Activated B cell treated with CpG ODN at 0.5 μM for 24 hours (primary cell): ENCODE data around the gene MON2. TPM values are rescaled to one million over a fixed set of nuclear protein-coding genes. Genes with fewer than 3 reads are reported as not detected.

Experiments used
- ATAC-seq: fragments of 200-7000 bp; cut with Tn5 transposase; one replicate; pipeline ENCODE4 v1.10.0; 2021; ENCODE audit warnings: low read depth, mild to moderate bottlenecking, moderate library complexity
- CTCF ChIA-PET: fragments of 350-600 bp; sonication (Branson Sonifier 250); formaldehyde crosslinking; loops from one replicate; lab custom pipeline; 2021; ENCODE audit warnings: antibody characterized with exemption; lab: Charles Lee
- POLR2A ChIA-PET: fragments of 350-600 bp; sonication (Branson Sonifier 250); formaldehyde crosslinking; loops from one replicate; lab custom pipeline; 2021; ENCODE audit warnings: antibody characterized with exemption; lab: Charles Lee
- DNase-seq: peaks from one replicate; pipeline ENCODE4 v3.0.0; 2022
- H3K27ac Mint-ChIP-seq: one replicate; pipeline ENCODE4 v1.8.0; 2020; ENCODE audit warnings: mixed read lengths
- H3K27me3 Mint-ChIP-seq: one replicate; pipeline ENCODE4 v1.8.0; 2021; ENCODE audit warnings: mixed read lengths
- H3K36me3 Mint-ChIP-seq: one replicate; pipeline ENCODE4 v1.8.0; 2021; ENCODE audit warnings: low read depth, mixed read lengths
- H3K4me1 Mint-ChIP-seq: one replicate; pipeline ENCODE4 v1.8.0; 2021; ENCODE audit warnings: mixed read lengths
- H3K4me3 Mint-ChIP-seq: one replicate; pipeline ENCODE4 v1.8.0; 2020; ENCODE audit warnings: mild to moderate bottlenecking, mixed read lengths
- H3K9me3 Mint-ChIP-seq: one replicate; pipeline ENCODE4 v1.8.0; 2020; ENCODE audit warnings: mixed read lengths
- CTCF ChIP-seq: fragments of 200-600 bp; IDR thresholded peaks from one replicate; pipeline ENCODE4 v1.8.0; 2022; ENCODE audit warnings: antibody characterized with exemption, mild to moderate bottlenecking
- intact Hi-C: fragments of 100-400 bp; cut with micrococcal nuclease; formaldehyde crosslinking; loops from one replicate; pipeline ENCODE4 v1.15.1; 2024
- total RNA-seq: library from RNA; stranded (reverse); gene quantifications from 2 replicates; pipeline ENCODE4 v1.2.3, GENCODE V29; 2022

The MON2 gene
- total RNA-seq, 1 donor from 2014 or later = 69.9 TPM

- ChIA-PET CTCF (interaction anchor here (1.5 kb wide), 1 partner anchor 272 kb away, joined by 5 read pairs; no protein-coding TSS in a partner anchor), POLR2A (no interaction called here)
- Mint-ChIP-seq H3K27me3 (no peaks in the 10 kb centered on the region), H3K4me1 (no peaks in the 10 kb centered on the region), H3K36me3 (peaks cover 48% of the 10 kb centered on the region), H3K4me3 (no peak overlapping the region), H3K9me3 (no peaks in the 10 kb centered on the region), H3K27ac (no peak overlapping the region)
- TF ChIP-seq CTCF = no peak
- intact Hi-C loops = loop anchor here (1.0 kb wide), 1 partner anchor 271 kb away; no protein-coding TSS in a partner anchor
- ATAC-seq (no peak), DNase-seq (no peak)
Observed at GRCh38 chr12:62522984-62523383, 56.4 kb downstream of the MON2 start.

- CTCF ChIA-PET = interaction anchor here (1.5 kb wide), 1 partner anchor 271 kb away, joined by 5 read pairs; no protein-coding TSS in a partner anchor
- Mint-ChIP-seq H3K36me3 (peaks cover 48% of the 10 kb centered on the region), H3K27me3 (no peaks in the 10 kb centered on the region), H3K27ac (no peak overlapping the region), H3K9me3 (no peaks in the 10 kb centered on the region), H3K4me3 (no peak overlapping the region), H3K4me1 (no peaks in the 10 kb centered on the region)
- intact Hi-C loops = loop anchor here (1.0 kb wide), 1 partner anchor 271 kb away; no protein-coding TSS in a partner anchor
- no peak for TF ChIP-seq CTCF
- no peak for ATAC-seq
- POLR2A ChIA-PET = no interaction called here
- DNase-seq = no peak
Observed at GRCh38 chr12:62523619-62524018, 57.0 kb downstream of the MON2 start.

- Mint-ChIP-seq H3K27ac (no peak overlapping the region), H3K9me3 (no peaks in the 10 kb centered on the region), H3K4me3 (no peak overlapping the region), H3K27me3 (no peaks in the 10 kb centered on the region), H3K4me1 (no peaks in the 10 kb centered on the region), H3K36me3 (peaks cover 45% of the 10 kb centered on the region)
- DNase-seq = no peak
- ChIA-PET POLR2A (interaction anchor here (0.6 kb wide), 1 partner anchor 10 kb away, joined by 4 read pairs; no protein-coding TSS in a partner anchor), CTCF (no interaction called here)
- ATAC-seq = no peak
- intact Hi-C loops = no loop called here
- TF ChIP-seq CTCF = no peak
Observed at GRCh38 chr12:62525271-62525670, 58.6 kb downstream of the MON2 start.

- Mint-ChIP-seq H3K27ac (no peak overlapping the region), H3K36me3 (peaks cover 61% of the 10 kb centered on the region), H3K4me3 (no peak overlapping the region), H3K9me3 (no peaks in the 10 kb centered on the region), H3K4me1 (no peaks in the 10 kb centered on the region), H3K27me3 (no peaks in the 10 kb centered on the region)
- TF ChIP-seq CTCF = no peak
- DNase-seq (no peak), ATAC-seq (no peak)
- ChIA-PET POLR2A (no interaction called here), CTCF (no interaction called here)
- intact Hi-C loops = no loop called here
Observed at GRCh38 chr12:62530596-62530995, 64.0 kb downstream of the MON2 start.

- Mint-ChIP-seq H3K9me3 (no peaks in the 10 kb centered on the region), H3K27ac (no peak overlapping the region), H3K4me3 (no peak overlapping the region), H3K27me3 (no peaks in the 10 kb centered on the region), H3K4me1 (no peaks in the 10 kb centered on the region), H3K36me3 (peaks cover 63% of the 10 kb centered on the region)
- DNase-seq (no peak), ATAC-seq (no peak)
- intact Hi-C loops = no loop called here
- ChIA-PET CTCF (no interaction called here), POLR2A (no interaction called here)
- no peak for TF ChIP-seq CTCF
Observed at GRCh38 chr12:62532333-62532732, 65.7 kb downstream of the MON2 start.
